H1 (cell line): ENCODE results near the gene CALML4.

Experiments
- CEBPB ChIP-seq: IDR thresholded peaks from 2 replicates; pipeline ENCODE4 v1.6.1; 2012; ENCODE audit warnings: low read depth, low read length
- E2F6 ChIP-seq: IDR thresholded peaks from 2 replicates; pipeline ENCODE4 v1.6.1; 2012; ENCODE audit warnings: inconsistent platforms
- FOSL1 ChIP-seq: IDR thresholded peaks from 2 replicates; pipeline ENCODE4 v1.6.1; 2011; ENCODE audit warnings: mild to moderate bottlenecking, low read depth, low read length, moderate library complexity; ENCODE audit not compliant: insufficient read depth
- POLR2A ChIP-seq, 2 experiments: IDR thresholded peaks; 1 replicate in 1 of 2; 2 replicates in 1 of 2; pipeline ENCODE4 v1.6.1; 2011; ENCODE audit warnings: low read depth in 2 of 2, low read length in 2 of 2, mild to moderate bottlenecking in 2 of 2; ENCODE audit errors: control extremely low read depth in 1 of 2
- RAD21 ChIP-seq, 2 experiments: IDR thresholded peaks in 1 of 2; conservative IDR thresholded peaks in 1 of 2; 2 replicates each; pipeline ENCODE4 v1.6.1; 2011; ENCODE audit warnings: low read depth in 2 of 2, low read length in 2 of 2, improper control_type of control experiment in 1 of 2, inconsistent platforms in 1 of 2, mild to moderate bottlenecking in 1 of 2, moderate library complexity in 1 of 2
- YY1 ChIP-seq: IDR thresholded peaks from 2 replicates; pipeline ENCODE4 v1.6.1; 2011; ENCODE audit warnings: low read depth, mild to moderate bottlenecking, low read length
- TF ChIP-seq, protein P1 (sequence below): IDR thresholded peaks from 2 replicates; pipeline ENCODE4 v1.6.1; 2012; ENCODE audit warnings: inconsistent platforms
- TF ChIP-seq, protein P2 (sequence below), 3 experiments: IDR thresholded peaks; 1 replicate in 2 of 3; 2 replicates in 1 of 3; pipeline versions ENCODE4 v1.5.1 to v1.6.1; 2011; ENCODE audit warnings: low read length in 3 of 3, mild to moderate bottlenecking in 3 of 3, inconsistent platforms in 2 of 3, low read depth in 1 of 3, moderate library complexity in 1 of 3; ENCODE audit not compliant: insufficient read depth in 1 of 3; ENCODE audit errors: control extremely low read depth in 1 of 3

DNA sequence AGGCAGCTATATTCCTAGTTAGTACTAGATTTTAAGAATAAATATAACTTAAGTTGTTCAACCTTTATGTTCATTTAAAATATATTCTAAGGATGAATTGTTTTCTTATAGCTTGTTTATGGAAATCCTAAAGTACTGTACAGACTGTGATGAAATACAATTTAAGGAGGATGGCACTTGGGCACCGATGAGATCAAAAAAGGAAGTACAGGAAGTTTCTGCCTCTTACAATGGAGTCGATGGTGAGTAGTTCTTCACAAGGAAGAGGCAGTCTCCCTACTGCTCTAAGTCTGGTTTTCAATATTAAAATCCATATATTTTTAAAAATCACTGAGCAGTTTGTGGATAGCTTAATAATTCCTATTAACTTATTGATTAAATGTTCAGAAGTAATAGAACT lies 29.6 kb downstream of the CALML4 start:
- TF ChIP-seq CEBPB = no peak
- TF ChIP-seq E2F6 = no peak
- no peak for TF ChIP-seq FOSL1
- TF ChIP-seq, protein P1, sequence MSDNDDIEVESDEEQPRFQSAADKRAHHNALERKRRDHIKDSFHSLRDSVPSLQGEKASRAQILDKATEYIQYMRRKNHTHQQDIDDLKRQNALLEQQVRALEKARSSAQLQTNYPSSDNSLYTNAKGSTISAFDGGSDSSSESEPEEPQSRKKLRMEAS = no peak
- TF ChIP-seq, protein P2, sequence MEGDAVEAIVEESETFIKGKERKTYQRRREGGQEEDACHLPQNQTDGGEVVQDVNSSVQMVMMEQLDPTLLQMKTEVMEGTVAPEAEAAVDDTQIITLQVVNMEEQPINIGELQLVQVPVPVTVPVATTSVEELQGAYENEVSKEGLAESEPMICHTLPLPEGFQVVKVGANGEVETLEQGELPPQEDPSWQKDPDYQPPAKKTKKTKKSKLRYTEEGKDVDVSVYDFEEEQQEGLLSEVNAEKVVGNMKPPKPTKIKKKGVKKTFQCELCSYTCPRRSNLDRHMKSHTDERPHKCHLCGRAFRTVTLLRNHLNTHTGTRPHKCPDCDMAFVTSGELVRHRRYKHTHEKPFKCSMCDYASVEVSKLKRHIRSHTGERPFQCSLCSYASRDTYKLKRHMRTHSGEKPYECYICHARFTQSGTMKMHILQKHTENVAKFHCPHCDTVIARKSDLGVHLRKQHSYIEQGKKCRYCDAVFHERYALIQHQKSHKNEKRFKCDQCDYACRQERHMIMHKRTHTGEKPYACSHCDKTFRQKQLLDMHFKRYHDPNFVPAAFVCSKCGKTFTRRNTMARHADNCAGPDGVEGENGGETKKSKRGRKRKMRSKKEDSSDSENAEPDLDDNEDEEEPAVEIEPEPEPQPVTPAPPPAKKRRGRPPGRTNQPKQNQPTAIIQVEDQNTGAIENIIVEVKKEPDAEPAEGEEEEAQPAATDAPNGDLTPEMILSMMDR (IDR thresholded peaks at IDR 0.05; ENCODE audit: control extremely low read depth in 1 of 3, insufficient read depth in 1 of 3, low read depth in 1 of 3, low read length in 3 of 3) = no peak
- TF ChIP-seq POLR2A (IDR thresholded peaks at IDR 0.05; ENCODE audit: control extremely low read depth in 1 of 2, low read depth in 2 of 2, low read length in 2 of 2) = no peak
- TF ChIP-seq RAD21 (IDR thresholded peaks at IDR 0.05 in 1 of 2, conservative IDR thresholded peaks at IDR 0.05 in 1 of 2; ENCODE audit: low read depth in 2 of 2, low read length in 2 of 2) = no peak
- no peak for TF ChIP-seq YY1
